ENCODE results near the gene TBC1D9.

Gene TBC1D9

GRCh38 chr4:140776556-140776955 lies 20.4 kb upstream of the TBC1D9 start:
- TF ChIP-seq, protein P1, sequence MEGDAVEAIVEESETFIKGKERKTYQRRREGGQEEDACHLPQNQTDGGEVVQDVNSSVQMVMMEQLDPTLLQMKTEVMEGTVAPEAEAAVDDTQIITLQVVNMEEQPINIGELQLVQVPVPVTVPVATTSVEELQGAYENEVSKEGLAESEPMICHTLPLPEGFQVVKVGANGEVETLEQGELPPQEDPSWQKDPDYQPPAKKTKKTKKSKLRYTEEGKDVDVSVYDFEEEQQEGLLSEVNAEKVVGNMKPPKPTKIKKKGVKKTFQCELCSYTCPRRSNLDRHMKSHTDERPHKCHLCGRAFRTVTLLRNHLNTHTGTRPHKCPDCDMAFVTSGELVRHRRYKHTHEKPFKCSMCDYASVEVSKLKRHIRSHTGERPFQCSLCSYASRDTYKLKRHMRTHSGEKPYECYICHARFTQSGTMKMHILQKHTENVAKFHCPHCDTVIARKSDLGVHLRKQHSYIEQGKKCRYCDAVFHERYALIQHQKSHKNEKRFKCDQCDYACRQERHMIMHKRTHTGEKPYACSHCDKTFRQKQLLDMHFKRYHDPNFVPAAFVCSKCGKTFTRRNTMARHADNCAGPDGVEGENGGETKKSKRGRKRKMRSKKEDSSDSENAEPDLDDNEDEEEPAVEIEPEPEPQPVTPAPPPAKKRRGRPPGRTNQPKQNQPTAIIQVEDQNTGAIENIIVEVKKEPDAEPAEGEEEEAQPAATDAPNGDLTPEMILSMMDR (conservative IDR thresholded peaks at IDR 0.05; ENCODE audit: control insufficient read depth, insufficient read depth, low read depth, low read length), result no peak
- DNase-seq (ENCODE audit: low read depth), result no peak
- H3K4me3 ChIP-seq (ENCODE audit: control insufficient read depth, low read depth, low read length), result no peak overlapping the region

GRCh38 chr4:140774956-140775355 lies 18.8 kb upstream of the TBC1D9 start:
- TF ChIP-seq, protein P1 (conservative IDR thresholded peaks at IDR 0.05; ENCODE audit: control insufficient read depth, insufficient read depth, low read depth, low read length), result no peak
- no peak for DNase-seq (ENCODE audit: low read depth)

GRCh38 chr4:140774510-140774909 lies 18.3 kb upstream of the TBC1D9 start:
- no peak overlapping the region for H3K4me3 ChIP-seq (ENCODE audit: control insufficient read depth, low read depth, low read length)
- TF ChIP-seq, protein P1 (conservative IDR thresholded peaks at IDR 0.05; ENCODE audit: control insufficient read depth, insufficient read depth, low read depth, low read length), result no peak

More at GRCh38 chr4:140774956-140775355, 18.8 kb upstream of the TBC1D9 start:
- H3K4me3 ChIP-seq (ENCODE audit: control insufficient read depth, low read depth, low read length), result no peak overlapping the region

GRCh38 chr4:140769209-140769608 lies 13.0 kb upstream of the TBC1D9 start:
- H3K4me3 ChIP-seq (ENCODE audit: control insufficient read depth, low read depth, low read length), result no peak overlapping the region
- DNase-seq (ENCODE audit: low read depth), result no peak
- TF ChIP-seq, protein P1 (conservative IDR thresholded peaks at IDR 0.05; ENCODE audit: control insufficient read depth, insufficient read depth, low read depth, low read length), result no peak

More at GRCh38 chr4:140774510-140774909, 18.3 kb upstream of the TBC1D9 start:
- DNase-seq (ENCODE audit: low read depth), result no peak

DNA sequence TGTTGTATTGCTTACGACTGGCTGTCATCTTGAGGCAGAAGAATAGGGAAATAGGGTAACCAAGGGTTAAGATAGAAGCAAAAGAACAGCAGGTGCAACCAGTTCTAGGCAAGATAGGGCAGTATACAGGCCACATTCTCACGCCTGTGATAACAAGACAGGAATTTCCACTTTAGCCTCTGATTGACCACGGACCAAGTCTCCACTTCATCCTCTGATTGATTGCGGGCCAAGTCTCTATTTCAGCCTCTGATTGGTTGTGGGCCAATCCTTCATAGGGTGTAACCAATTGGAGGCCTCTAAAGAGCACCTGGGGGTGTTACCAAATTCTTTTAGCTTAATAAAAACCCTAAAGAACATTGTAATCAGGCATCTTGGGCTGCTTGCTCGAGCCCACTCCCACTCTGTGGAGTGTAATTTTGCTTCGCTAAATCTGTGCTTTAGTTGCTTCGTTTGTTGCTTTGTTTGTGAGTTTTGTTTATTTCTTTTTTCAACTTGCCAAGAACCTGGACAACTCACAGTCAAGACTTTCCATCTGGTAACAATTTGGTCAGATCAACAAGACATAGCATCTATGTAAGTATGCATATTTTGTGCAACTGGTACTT lies 8.7 kb upstream of the TBC1D9 start:
- no peak for DNase-seq (ENCODE audit: low read depth)
- no peak overlapping the region for H3K4me3 ChIP-seq (ENCODE audit: control insufficient read depth, low read depth, low read length)
- TF ChIP-seq, protein P1 (conservative IDR thresholded peaks at IDR 0.05; ENCODE audit: control insufficient read depth, insufficient read depth, low read depth, low read length), result no peak

GRCh38 chr4:140762202-140762601 lies 6.0 kb upstream of the TBC1D9 start:
- TF ChIP-seq, protein P1 (conservative IDR thresholded peaks at IDR 0.05; ENCODE audit: control insufficient read depth, insufficient read depth, low read depth, low read length), result no peak
- DNase-seq (ENCODE audit: low read depth), result no peak
- H3K4me3 ChIP-seq (ENCODE audit: control insufficient read depth, low read depth, low read length), result no peak overlapping the region
